Naive B cell (primary cell): ENCODE measurements around the gene GAGE12E. TPM values are rescaled to one million over a fixed set of nuclear protein-coding genes. Genes with fewer than 3 reads are reported as not detected.

Experiments
- polyA plus RNA-seq, 6 donors: library from polyadenylated mRNA; unstranded; fragments of 300-500 nt; fragmentation: Illumina TruSeq; gene quantifications; one replicate each; pipeline ENCODE4 v1.2.3, GENCODE V29; 2021; ENCODE audit warnings: low read depth in 6 of 6

Gene GAGE12E
- polyA plus RNA-seq, 6 donors from 2014 or later, result not detected

Other genes with a start within 250 kb of the GAGE12E start
- gene GAGE10, start 247.6 kb upstream of the GAGE12E start, polyA plus RNA-seq, result not detected
- not detected for gene GAGE12J, start 229.3 kb upstream of the GAGE12E start, polyA plus RNA-seq
- gene GAGE13, start 219.7 kb upstream of the GAGE12E start, polyA plus RNA-seq, result not detected
- gene GAGE12C, start 19.1 kb upstream of the GAGE12E start, polyA plus RNA-seq, result not detected
- gene GAGE12D, start 9.6 kb upstream of the GAGE12E start, polyA plus RNA-seq, result not detected
- not detected for gene GAGE12F, start 9.6 kb downstream of the GAGE12E start, polyA plus RNA-seq
- gene GAGE12G, start 19.1 kb downstream of the GAGE12E start, polyA plus RNA-seq, result not detected
- gene GAGE12H, start 28.7 kb downstream of the GAGE12E start, polyA plus RNA-seq, result not detected
- not detected for gene GAGE2A, start 38.2 kb downstream of the GAGE12E start, polyA plus RNA-seq
- gene GAGE1, start 47.7 kb downstream of the GAGE12E start, polyA plus RNA-seq, result not detected
- not detected for gene PAGE1, start 144.7 kb downstream of the GAGE12E start, polyA plus RNA-seq